K562 (cell line): ENCODE measurements around the gene ZNF865. TPM values are rescaled to one million over a fixed set of nuclear protein-coding genes. Genes with fewer than 3 reads are reported as not detected.

Source experiments
- ARID2 ChIP-seq: fragments of 450-650 bp; IDR thresholded peaks from 2 replicates; pipeline ENCODE4 v1.6.1; 2017; ENCODE audit warnings: antibody characterized with exemption, mild to moderate bottlenecking
- CHD1 ChIP-seq: fragments of 200-600 bp; sonication (generic); IDR thresholded peaks from one replicate; pipeline ENCODE4 v1.6.1; 2012; ENCODE audit warnings: mild to moderate bottlenecking, moderate library complexity, low read length, inconsistent platforms
- CXXC5 ChIP-seq: fragments of 250-450 bp; sonication (Bioruptor Pico); IDR thresholded peaks from 2 replicates; pipeline ENCODE4 v1.8.0; 2022; ENCODE audit warnings: inconsistent platforms, mild to moderate bottlenecking, moderate library complexity
- DDX20 ChIP-seq: fragments of 450-650 bp; IDR thresholded peaks from 2 replicates; pipeline ENCODE4 v1.6.1; 2016; ENCODE audit warnings: missing genetic modification characterization, low read depth, mild to moderate bottlenecking, missing compliant biosample characterization, moderate library complexity
- GTF2E2 ChIP-seq: fragments of 200-800 bp; sonication (Bioruptor generic); IDR thresholded peaks from 2 replicates; pipeline ENCODE4 v1.6.1; 2016; ENCODE audit warnings: missing genetic modification characterization, missing compliant biosample characterization
- OTX1 ChIP-seq: fragments of 450-650 bp; formaldehyde crosslinking; IDR thresholded peaks from 2 replicates; pipeline ENCODE4 v1.4.0; 2022; ENCODE audit warnings: mild to moderate bottlenecking
- PHF8 ChIP-seq: fragments of 200-600 bp; sonication (generic); IDR thresholded peaks from 2 replicates; pipeline ENCODE4 v1.6.1; 2012; ENCODE audit warnings: mixed run types, mild to moderate bottlenecking, inconsistent platforms, low read length, moderate library complexity, borderline replicate concordance
- RBBP5 ChIP-seq: fragments of 200-600 bp; sonication (generic); IDR thresholded peaks from 2 replicates; pipeline ENCODE4 v1.6.1; 2012; ENCODE audit warnings: borderline replicate concordance, mild to moderate bottlenecking, low read length, control low read depth, inconsistent platforms; ENCODE audit not compliant: insufficient read depth, poor library complexity, severe bottlenecking
- RHOXF2B ChIP-seq: fragments of 250-450 bp; sonication (Bioruptor Pico); conservative IDR thresholded peaks from 2 replicates; pipeline ENCODE4 v1.5.1; 2021
- SRF ChIP-seq, 2 experiments: fragments of 250-450, 450-650 bp in 1 of 2; sonication (Bioruptor Pico) in 1 of 2; sonication (generic) in 1 of 2; formaldehyde crosslinking; IDR thresholded peaks; 2 replicates each; pipeline versions ENCODE4 v1.5.0 to v1.5.1; 2020 to 2022; ENCODE audit warnings: mild to moderate bottlenecking in 1 of 2, missing genetic modification reagents in 1 of 2
- ZKSCAN8 ChIP-seq: fragments of 200-800 bp; sonication (Bioruptor generic); IDR thresholded peaks from 2 replicates; pipeline ENCODE4 v1.6.1; 2016; ENCODE audit warnings: missing genetic modification characterization, missing compliant biosample characterization
- ZNF24 ChIP-seq: fragments of 450-650 bp; IDR thresholded peaks from 2 replicates; pipeline ENCODE4 v1.6.1; 2016
- ZNF695 ChIP-seq: fragments of 450-650 bp; formaldehyde crosslinking; IDR thresholded peaks from 2 replicates; pipeline ENCODE4 v1.4.0; 2020; ENCODE audit warnings: mild to moderate bottlenecking, moderate library complexity
- polyA plus RNA-seq, 8 experiments: library from polyadenylated mRNA; depleted of rRNA in 4 of 8; stranded (reverse) in 5 of 8; unstranded in 3 of 8; fragments of >200 nt; fragmentation: Nextera tagmentation in 2 of 8; fragmentation: Illumina TruSeq in 1 of 8; extraction: Ambion mirVana in 2 of 8; extraction: Trizol in 1 of 8; gene quantifications; 2 replicates each; pipeline versions ENCODE4 v1.2.1 to v1.2.3, GENCODE V29; 2011 to 2014; ENCODE audit warnings: inconsistent platforms in 1 of 8, missing spikeins in 1 of 8
- total RNA-seq, 7 experiments: library from RNA; depleted of rRNA in 6 of 7; stranded (reverse); fragments of >200 nt in 6 of 7; fragmentation: Illumina TruSeq in 2 of 7; extraction: Trizol in 2 of 7; gene quantifications; 2 replicates each; pipeline versions ENCODE4 v1.2.1 to v1.2.3, GENCODE V29; 2011 to 2021; ENCODE audit warnings: low replicate concordance in 1 of 7
- TF ChIP-seq, protein P1 (sequence below): fragments of 450-650 bp; IDR thresholded peaks from 2 replicates; pipeline ENCODE4 v1.6.1; 2016; ENCODE audit warnings: borderline replicate concordance
- TF ChIP-seq, protein P2 (sequence below): fragments of 450-650 bp; IDR thresholded peaks from 2 replicates; pipeline ENCODE4 v1.6.1; 2016
- TF ChIP-seq, protein P3 (sequence below), 2 experiments: fragments of 450-650 bp in 1 of 2; sonication (generic) in 1 of 2; formaldehyde crosslinking in 1 of 2; IDR thresholded peaks in 1 of 2; conservative IDR thresholded peaks in 1 of 2; 2 replicates each; pipeline versions ENCODE4 v1.6.1 to v1.8.1; 2016 to 2023; ENCODE audit warnings: mild to moderate bottlenecking in 2 of 2, moderate library complexity in 2 of 2, inconsistent platforms in 1 of 2, missing genetic modification reagents in 1 of 2
- TF ChIP-seq, protein P4 (sequence below), 2 experiments: fragments of 200-800 bp in 1 of 2; sonication (Bioruptor generic) in 1 of 2; sonication (generic) in 1 of 2; formaldehyde crosslinking in 1 of 2; IDR thresholded peaks in 1 of 2; conservative IDR thresholded peaks in 1 of 2; 2 replicates each; pipeline versions ENCODE4 v1.5.0 to v1.6.1; 2016 to 2020; ENCODE audit warnings: missing compliant biosample characterization in 1 of 2, missing genetic modification characterization in 1 of 2, missing genetic modification reagents in 1 of 2
- TF ChIP-seq, protein P5 (sequence below): sonication (generic); formaldehyde crosslinking; IDR thresholded peaks from 2 replicates; pipeline ENCODE4 v1.8.0; 2022; ENCODE audit warnings: mild to moderate bottlenecking, missing genetic modification reagents

ZNF865 gene
- total and polyA plus RNA-seq, 9 of the 15 experiments (the other 6 are each of a cell fraction or from before 2014, with no cell fraction given) = 0.40 to 18.8 (median 1.6) TPM; not detected in 2

DNA sequence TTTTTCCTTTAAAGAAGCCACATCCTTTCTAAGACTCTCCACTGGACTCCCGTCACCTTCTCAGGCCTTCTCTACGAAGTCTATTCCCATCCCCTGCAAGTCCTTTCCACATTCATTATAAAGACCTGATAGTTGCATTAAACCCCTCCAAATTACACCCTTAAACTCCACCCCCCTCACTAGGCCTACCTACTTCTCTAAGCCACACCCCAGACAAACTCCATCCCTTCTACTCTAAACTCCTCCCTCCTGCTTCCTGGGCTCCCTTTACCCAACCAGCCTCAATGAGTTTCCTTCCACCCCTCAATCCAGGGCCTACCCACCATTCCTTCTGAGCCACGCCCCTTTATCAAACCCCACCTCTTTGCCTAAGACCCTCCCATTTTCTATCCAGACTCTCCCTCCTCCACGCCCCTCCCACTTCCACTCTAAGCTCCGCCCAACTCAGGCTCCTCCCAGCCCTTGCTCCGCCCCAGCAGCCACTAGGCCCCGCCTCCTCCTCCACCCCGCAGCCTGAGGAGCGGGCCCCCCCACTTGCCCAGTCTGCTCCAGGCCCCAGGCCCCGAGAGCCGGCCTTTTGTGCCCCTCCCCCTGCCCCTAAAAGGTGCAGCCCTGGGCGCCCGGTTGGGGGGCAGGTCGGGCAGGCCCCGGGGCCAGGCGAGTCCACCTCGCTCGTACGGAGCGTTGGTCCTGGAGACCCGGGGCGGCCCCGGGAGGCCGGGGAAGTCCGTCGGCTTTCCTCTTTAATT, 6.6 kb upstream of the ZNF865 start (continued):
- 0 out of 2 replicates have a peak, but pooled peaks have one; percentile 34 for TF ChIP-seq ZNF695
- TF ChIP-seq DDX20 (tag) = no peak
- TF ChIP-seq, protein P1, sequence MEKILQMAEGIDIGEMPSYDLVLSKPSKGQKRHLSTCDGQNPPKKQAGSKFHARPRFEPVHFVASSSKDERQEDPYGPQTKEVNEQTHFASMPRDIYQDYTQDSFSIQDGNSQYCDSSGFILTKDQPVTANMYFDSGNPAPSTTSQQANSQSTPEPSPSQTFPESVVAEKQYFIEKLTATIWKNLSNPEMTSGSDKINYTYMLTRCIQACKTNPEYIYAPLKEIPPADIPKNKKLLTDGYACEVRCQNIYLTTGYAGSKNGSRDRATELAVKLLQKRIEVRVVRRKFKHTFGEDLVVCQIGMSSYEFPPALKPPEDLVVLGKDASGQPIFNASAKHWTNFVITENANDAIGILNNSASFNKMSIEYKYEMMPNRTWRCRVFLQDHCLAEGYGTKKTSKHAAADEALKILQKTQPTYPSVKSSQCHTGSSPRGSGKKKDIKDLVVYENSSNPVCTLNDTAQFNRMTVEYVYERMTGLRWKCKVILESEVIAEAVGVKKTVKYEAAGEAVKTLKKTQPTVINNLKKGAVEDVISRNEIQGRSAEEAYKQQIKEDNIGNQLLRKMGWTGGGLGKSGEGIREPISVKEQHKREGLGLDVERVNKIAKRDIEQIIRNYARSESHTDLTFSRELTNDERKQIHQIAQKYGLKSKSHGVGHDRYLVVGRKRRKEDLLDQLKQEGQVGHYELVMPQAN = peak; percentile 67; the same call in 1 of the 2 replicates
- peak; percentile 72 for TF ChIP-seq OTX1 (CRISPR knock-in tag)
- peak; percentile 88; the same call in 1 of the 2 replicates for TF ChIP-seq GTF2E2
- TF ChIP-seq RHOXF2B (CRISPR knock-in tag) = no peak
- TF ChIP-seq, protein P2, sequence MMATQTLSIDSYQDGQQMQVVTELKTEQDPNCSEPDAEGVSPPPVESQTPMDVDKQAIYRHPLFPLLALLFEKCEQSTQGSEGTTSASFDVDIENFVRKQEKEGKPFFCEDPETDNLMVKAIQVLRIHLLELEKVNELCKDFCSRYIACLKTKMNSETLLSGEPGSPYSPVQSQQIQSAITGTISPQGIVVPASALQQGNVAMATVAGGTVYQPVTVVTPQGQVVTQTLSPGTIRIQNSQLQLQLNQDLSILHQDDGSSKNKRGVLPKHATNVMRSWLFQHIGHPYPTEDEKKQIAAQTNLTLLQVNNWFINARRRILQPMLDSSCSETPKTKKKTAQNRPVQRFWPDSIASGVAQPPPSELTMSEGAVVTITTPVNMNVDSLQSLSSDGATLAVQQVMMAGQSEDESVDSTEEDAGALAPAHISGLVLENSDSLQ = 0 out of 2 replicates have a peak, but pooled peaks have one; percentile 24
- TF ChIP-seq, protein P3, sequence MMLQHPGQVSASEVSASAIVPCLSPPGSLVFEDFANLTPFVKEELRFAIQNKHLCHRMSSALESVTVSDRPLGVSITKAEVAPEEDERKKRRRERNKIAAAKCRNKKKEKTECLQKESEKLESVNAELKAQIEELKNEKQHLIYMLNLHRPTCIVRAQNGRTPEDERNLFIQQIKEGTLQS (IDR thresholded peaks at IDR 0.05) = no peak
- TF ChIP-seq, protein P3 (CRISPR knock-in tag; conservative IDR thresholded peaks at IDR 0.05) = no peak
- TF ChIP-seq SRF (CRISPR knock-in tag; IDR thresholded peaks at IDR 0.05) = peak in 1 of 2 experiments; percentile 70; a peak in 2 of 4 replicates
- TF ChIP-seq PHF8 = peak; percentile 67; the same call in 1 of the 2 replicates
- peak; percentile 50 for TF ChIP-seq RBBP5
- TF ChIP-seq CHD1 = peak; percentile 68
- TF ChIP-seq, protein P4, sequence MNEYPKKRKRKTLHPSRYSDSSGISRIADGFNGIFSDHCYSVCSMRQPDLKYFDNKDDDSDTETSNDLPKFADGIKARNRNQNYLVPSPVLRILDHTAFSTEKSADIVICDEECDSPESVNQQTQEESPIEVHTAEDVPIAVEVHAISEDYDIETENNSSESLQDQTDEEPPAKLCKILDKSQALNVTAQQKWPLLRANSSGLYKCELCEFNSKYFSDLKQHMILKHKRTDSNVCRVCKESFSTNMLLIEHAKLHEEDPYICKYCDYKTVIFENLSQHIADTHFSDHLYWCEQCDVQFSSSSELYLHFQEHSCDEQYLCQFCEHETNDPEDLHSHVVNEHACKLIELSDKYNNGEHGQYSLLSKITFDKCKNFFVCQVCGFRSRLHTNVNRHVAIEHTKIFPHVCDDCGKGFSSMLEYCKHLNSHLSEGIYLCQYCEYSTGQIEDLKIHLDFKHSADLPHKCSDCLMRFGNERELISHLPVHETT (CRISPR knock-in tag; conservative IDR thresholded peaks at IDR 0.05 in 1 of 2, IDR thresholded peaks at IDR 0.05 in 1 of 2) = peak in 1 of 2 experiments; percentile 95; a peak in 2 of 4 replicates
- TF ChIP-seq CXXC5 (CRISPR knock-in tag) = peak; percentile 59
- TF ChIP-seq, protein P5, sequence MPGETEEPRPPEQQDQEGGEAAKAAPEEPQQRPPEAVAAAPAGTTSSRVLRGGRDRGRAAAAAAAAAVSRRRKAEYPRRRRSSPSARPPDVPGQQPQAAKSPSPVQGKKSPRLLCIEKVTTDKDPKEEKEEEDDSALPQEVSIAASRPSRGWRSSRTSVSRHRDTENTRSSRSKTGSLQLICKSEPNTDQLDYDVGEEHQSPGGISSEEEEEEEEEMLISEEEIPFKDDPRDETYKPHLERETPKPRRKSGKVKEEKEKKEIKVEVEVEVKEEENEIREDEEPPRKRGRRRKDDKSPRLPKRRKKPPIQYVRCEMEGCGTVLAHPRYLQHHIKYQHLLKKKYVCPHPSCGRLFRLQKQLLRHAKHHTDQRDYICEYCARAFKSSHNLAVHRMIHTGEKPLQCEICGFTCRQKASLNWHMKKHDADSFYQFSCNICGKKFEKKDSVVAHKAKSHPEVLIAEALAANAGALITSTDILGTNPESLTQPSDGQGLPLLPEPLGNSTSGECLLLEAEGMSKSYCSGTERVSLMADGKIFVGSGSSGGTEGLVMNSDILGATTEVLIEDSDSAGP = peak; percentile 87
- TF ChIP-seq ZNF24 = no peak
- no peak for TF ChIP-seq ARID2
- TF ChIP-seq ZKSCAN8 (CRISPR knock-in tag) = no peak
